Endothelial cell of umbilical vein (primary cell): ENCODE results near the gene DPYSL4.

ENCODE experiments used
- EZH2 ChIP-seq: IDR thresholded peaks from 2 replicates; pipeline ENCODE4 v1.6.1; 2012; ENCODE audit warnings: borderline replicate concordance, low read depth, mild to moderate bottlenecking, moderate library complexity, low read length, inconsistent platforms; ENCODE audit not compliant: severe bottlenecking
- MAX ChIP-seq: IDR thresholded peaks from 2 replicates; pipeline ENCODE4 v1.6.1; 2011; ENCODE audit not compliant: insufficient read depth, insufficient read length
- POLR2A ChIP-seq: IDR thresholded peaks from 2 replicates; pipeline ENCODE4 v1.6.1; 2012; ENCODE audit warnings: low read depth, mild to moderate bottlenecking, control low read depth, low read length

DNA sequence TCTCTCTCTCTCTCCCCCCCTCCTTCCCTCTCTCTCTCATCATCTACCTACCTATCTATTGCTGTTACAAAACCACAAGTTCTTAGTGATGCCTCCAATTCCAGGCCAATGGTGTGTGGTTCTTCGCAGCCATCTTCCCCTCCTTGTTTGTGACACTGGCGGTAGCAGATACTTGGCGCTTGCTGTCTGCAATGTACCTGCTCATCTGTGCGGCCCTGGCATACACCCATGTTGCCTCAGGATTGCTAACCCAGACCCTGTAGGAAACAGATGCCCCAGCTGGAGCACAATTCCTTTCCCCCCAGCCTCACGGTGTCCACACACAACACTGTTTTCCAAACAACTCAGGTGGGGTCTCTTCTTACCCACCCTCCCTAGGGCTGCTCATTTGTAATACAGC lies 13.6 kb upstream of the DPYSL4 start:
- TF ChIP-seq MAX (no peak), POLR2A (no peak), EZH2 (no peak)
